Pancreas (tissue), 10 donors: ENCODE measurements around the gene TM4SF20. TPM values are rescaled to one million over a fixed set of nuclear protein-coding genes. Genes with fewer than 3 reads are reported as not detected.
A peak's percentile ranks its signal among the peaks of the same experiment; 100 is the strongest.

Experiments
- ATAC-seq, 4 donors: fragments of 200-7000 bp; cut with Tn5 transposase; one replicate each; pipeline versions ENCODE4 v1.8.0 to v1.9.1; 2020; ENCODE audit warnings: mild to moderate bottlenecking in 4 of 4, moderate library complexity in 4 of 4
- DNase-seq, 6 donors: peaks; one replicate each; pipeline ENCODE4 v3.0.0-alpha.2; 2020
- FAIRE-seq: peaks from 2 replicates; lab custom pipeline; 2012; peaks lifted over from hg19 to GRCh38; lab: Jason Lieb, UNC
- H3K27ac ChIP-seq, 4 donors: fragments of 200-600 bp; sonication (generic); 1 replicate in 3 of 4; 2 replicates in 1 of 4; pipeline versions ENCODE4 v1.5.0 to v1.8.0; 2020
- H3K27me3 ChIP-seq, 4 donors: fragments of 200-600 bp; one replicate each; pipeline ENCODE4 v1.8.0; 2021
- H3K36me3 ChIP-seq, 3 donors: fragments of 200-600 bp; sonication (generic) in 1 of 3; one replicate each; pipeline versions ENCODE4 v1.5.0 to v1.8.0; 2020 to 2021
- H3K4me1 ChIP-seq, 3 donors: fragments of 200-600 bp; one replicate each; pipeline ENCODE4 v1.8.0; 2021
- H3K4me3 ChIP-seq, 4 donors: fragments of 200-600 bp; sonication (generic) in 2 of 4; one replicate each; pipeline versions ENCODE4 v1.5.0 to v1.8.0; 2020 to 2021
- H3K9me3 ChIP-seq, 4 donors: fragments of 200-600 bp; one replicate each; pipeline ENCODE4 v1.8.0; 2021
- WGBS, 2 donors: extraction: QIAGEN DNeasy Blood & Tissue Kit; methylation state at CpG; one replicate each; pipeline ENCODE4 v1.1.7; 2013; 5-methylcytosine and 5-hydroxymethylcytosine counted together
- intact Hi-C, 3 donors: fragments of 100-400 bp; cut with DNase I; formaldehyde crosslinking; loops; one replicate each; pipeline versions ENCODE4 v1.11.1 to v1.14.2; 2022
- polyA plus RNA-seq, 2 donors: library from polyadenylated mRNA; stranded (reverse); fragments of 200-250 nt; gene quantifications; one replicate each; pipeline ENCODE4 v1.2.3, GENCODE V29; 2013
- total RNA-seq, 6 donors: library from RNA; stranded (reverse); fragmentation: NEBNext Ultra II Directional in 4 of 6; extraction: Animal tissue kit (Norgen Biotek cat#: 25700) in 4 of 6; gene quantifications; one replicate each; pipeline versions ENCODE4 v1.2.1 to v1.2.4, GENCODE V29; 2021 to 2023
- TF ChIP-seq, protein P1 (sequence below), 4 donors: fragments of 200-600 bp; sonication (generic) in 3 of 4; IDR thresholded peaks; one replicate each; pipeline versions ENCODE4 v1.5.0 to v1.8.0; 2021; ENCODE audit warnings: antibody characterized with exemption in 4 of 4
- donor health status: healthy with polysubstance abuse.
- donor health status: DM: no; HTN: no; CAD: no; lungs with moderate emphysema.
- donor health status: DM: no; HTN: no; CAD: no.
- donor health status: control.
- donor health status: control.
- donor health status: Bipolar disorder and iron deficiency.
- donor health status: DM: yes; HTN: yes; CAD: no.
- donor health status: DM: no; HTN: no; CAD: no.
- donor health status: DM: no; HTN: no; CAD: no.
- donor health status: DM: yes; HTN: yes; CAD: no.

Gene TM4SF20
- total and polyA plus RNA-seq, 8 donors = not detected

DNA sequence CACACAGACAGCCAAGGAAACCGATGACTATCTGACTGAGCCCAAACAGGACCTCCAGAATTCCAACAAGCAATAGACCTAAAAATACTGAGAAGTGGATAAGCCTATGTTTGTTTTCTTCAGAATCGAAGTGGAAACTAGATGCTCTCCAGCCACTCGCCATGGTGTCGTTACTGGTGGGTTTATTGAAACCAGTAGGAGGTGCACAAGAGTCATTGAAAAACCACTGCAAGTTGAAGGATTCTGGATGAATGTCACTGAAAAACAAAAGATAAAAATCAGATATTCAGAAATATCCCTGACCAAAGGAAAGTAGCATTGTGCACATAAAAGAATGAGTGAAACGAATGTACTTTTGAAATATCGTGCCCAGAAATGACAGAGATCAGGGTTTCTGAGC is 15.3 kb downstream of the TM4SF20 start:
- Histone ChIP-seq H3K27me3 (no peaks in the 10 kb centered on the region), H3K9me3 (no peaks in the 10 kb centered on the region), H3K4me3 (no peak overlapping the region), H3K36me3 (peaks cover 0 to 11% (median 0%) of the 10 kb centered on the region in 3 donors), H3K27ac (no peak overlapping the region), H3K4me1 (peaks cover 0 to 5% (median 4%) of the 10 kb centered on the region in 3 donors)
- ATAC-seq (no peak), DNase-seq (no peak), FAIRE-seq (no peak)
- intact Hi-C loops = no loop called here
- TF ChIP-seq, protein P1, sequence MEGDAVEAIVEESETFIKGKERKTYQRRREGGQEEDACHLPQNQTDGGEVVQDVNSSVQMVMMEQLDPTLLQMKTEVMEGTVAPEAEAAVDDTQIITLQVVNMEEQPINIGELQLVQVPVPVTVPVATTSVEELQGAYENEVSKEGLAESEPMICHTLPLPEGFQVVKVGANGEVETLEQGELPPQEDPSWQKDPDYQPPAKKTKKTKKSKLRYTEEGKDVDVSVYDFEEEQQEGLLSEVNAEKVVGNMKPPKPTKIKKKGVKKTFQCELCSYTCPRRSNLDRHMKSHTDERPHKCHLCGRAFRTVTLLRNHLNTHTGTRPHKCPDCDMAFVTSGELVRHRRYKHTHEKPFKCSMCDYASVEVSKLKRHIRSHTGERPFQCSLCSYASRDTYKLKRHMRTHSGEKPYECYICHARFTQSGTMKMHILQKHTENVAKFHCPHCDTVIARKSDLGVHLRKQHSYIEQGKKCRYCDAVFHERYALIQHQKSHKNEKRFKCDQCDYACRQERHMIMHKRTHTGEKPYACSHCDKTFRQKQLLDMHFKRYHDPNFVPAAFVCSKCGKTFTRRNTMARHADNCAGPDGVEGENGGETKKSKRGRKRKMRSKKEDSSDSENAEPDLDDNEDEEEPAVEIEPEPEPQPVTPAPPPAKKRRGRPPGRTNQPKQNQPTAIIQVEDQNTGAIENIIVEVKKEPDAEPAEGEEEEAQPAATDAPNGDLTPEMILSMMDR (IDR thresholded peaks at IDR 0.05) = no peak
- 91 to 95% methylated on average over 6 of the region's 6 CpGs for WGBS, 2 donors

DNA sequence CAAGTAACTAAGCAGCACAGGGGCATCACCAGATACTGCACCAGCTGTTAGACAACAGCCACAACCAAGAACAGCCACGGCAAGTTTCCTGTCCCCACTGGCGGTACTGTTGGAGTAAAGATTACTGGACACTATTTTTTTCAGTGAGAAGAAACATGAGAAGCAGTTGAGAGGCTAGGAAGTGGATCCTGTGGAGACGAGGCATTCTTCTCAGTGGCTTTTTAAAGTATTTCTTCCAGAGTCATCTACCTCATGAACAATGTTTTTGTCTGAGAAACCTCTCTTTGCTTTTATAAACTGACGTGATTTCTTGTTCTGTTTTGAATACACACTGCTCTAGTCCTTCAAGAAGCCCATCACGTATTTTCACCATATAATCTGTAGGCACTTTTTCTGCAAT is 18.8 kb downstream of the TM4SF20 start:
- TF ChIP-seq, protein P1 (IDR thresholded peaks at IDR 0.05) = no peak
- H3K4me3 ChIP-seq = no peak overlapping the region
- H3K27me3 ChIP-seq = no peaks in the 10 kb centered on the region
- WGBS, 2 donors = 81 to 89% methylated on average over 5 of the region's 5 CpGs
- H3K36me3 ChIP-seq = peaks cover 0 to 44% (median 0%) of the 10 kb centered on the region in 3 donors
- no peak for FAIRE-seq
- DNase-seq = no peak
- no peak overlapping the region for H3K27ac ChIP-seq
- intact Hi-C loops = no loop called here
- no peak for ATAC-seq
- no peaks in the 10 kb centered on the region for H3K4me1 ChIP-seq
- no peaks in the 10 kb centered on the region for H3K9me3 ChIP-seq

DNA sequence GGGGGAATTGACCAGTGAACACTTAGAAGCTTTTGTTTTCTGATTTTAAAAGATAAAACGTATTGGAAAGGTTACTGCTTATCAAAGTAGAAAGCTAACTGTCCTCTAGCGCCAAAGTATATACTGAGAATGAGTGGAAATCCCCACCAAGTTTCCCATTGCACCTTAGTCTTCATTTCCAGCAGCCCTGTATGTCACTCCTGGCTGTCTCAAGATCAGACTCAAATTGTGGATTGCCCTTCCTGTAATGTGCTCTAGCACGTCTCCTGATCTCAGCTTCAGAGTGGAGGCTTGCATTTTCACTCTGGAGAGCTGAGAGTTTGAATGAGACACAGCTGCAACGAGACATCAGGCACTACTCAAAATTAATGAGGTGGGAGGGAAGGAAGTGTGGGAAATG is 27.5 kb downstream of the TM4SF20 start:
- Histone ChIP-seq H3K27me3 (no peaks in the 10 kb centered on the region), H3K4me1 (peaks cover 13 to 16% (median 15%) of the 10 kb centered on the region in 3 donors), H3K4me3 (no peak overlapping the region), H3K9me3 (no peaks in the 10 kb centered on the region), H3K27ac (no peak overlapping the region), H3K36me3 (peaks cover 0 to 13% (median 0%) of the 10 kb centered on the region in 3 donors)
- FAIRE-seq = no peak
- TF ChIP-seq, protein P1 (IDR thresholded peaks at IDR 0.05) = no peak
- DNase-seq = no peak
- intact Hi-C loops = no loop called here
- WGBS, 2 donors = 48 to 60% methylated on average over 4 of the region's 4 CpGs
- no peak for ATAC-seq

DNA sequence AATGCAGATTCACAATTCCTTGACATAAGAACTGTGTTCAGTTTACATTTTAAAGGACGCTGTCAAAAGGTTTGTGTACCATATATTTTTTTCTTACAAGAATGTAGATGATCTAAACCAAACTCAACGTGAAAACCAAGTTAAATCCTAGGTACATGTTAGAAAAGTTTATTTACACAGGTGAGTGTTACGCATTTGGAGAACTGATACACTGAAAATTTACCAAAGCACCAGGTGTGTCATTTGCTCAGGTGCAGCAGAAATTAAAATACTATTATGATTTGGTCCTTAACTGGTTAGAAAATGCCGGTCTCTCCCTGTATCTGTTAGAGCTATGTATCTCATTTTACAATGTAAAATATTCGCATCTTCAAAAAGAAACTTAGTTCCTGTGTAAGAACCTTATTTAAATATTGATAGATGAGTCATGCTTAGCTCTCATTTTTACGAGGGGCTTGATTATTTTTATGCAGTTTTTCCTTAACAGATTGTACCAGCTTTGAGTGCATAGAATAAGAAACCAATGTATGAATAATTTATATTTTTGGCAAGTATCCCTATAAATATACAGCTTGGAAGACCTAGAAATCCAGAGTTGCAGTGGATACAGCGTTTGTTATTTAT is 29.0 kb downstream of the TM4SF20 start:
- no peaks in the 10 kb centered on the region for H3K9me3 ChIP-seq
- ATAC-seq = peak in 3 of 4 donors; percentile 23 to 68 (median 58)
- H3K27ac ChIP-seq = no peak overlapping the region
- H3K4me1 ChIP-seq = peaks cover 13 to 16% (median 15%) of the 10 kb centered on the region in 3 donors
- TF ChIP-seq, protein P1 (IDR thresholded peaks at IDR 0.05) = no peak
- WGBS, 2 donors = 46 to 51% methylated on average over 7 of the region's 7 CpGs
- FAIRE-seq = no peak
- no peaks in the 10 kb centered on the region for H3K27me3 ChIP-seq
- H3K4me3 ChIP-seq = no peak overlapping the region
- intact Hi-C loops = no loop called here
- H3K36me3 ChIP-seq = no peaks in the 10 kb centered on the region
- DNase-seq = no peak

DNA sequence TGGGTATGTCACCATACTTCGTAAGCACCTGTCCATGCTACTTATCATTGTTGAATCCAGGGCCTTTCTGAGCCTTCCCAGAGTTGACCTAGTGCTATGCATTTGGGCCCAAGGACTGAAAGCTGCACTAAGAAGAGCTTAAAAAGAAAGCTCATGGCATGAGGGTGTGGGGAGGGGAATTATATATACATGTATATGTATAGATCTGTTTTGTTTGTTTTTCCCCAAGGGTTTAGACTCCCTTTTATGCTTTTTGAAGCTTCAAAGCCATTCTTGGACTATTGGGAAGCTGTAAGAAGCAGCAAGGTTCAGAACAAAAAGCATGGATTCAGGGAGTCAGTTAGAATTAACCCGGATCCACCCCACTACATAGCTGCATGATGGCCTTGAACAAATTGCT is 30.8 kb downstream of the TM4SF20 start:
- FAIRE-seq = no peak
- H3K27me3 ChIP-seq = no peaks in the 10 kb centered on the region
- TF ChIP-seq, protein P1 (IDR thresholded peaks at IDR 0.05) = no peak
- peaks cover 13 to 16% (median 15%) of the 10 kb centered on the region in 3 donors for H3K4me1 ChIP-seq
- H3K9me3 ChIP-seq = no peaks in the 10 kb centered on the region
- intact Hi-C loops = no loop called here
- no peaks in the 10 kb centered on the region for H3K36me3 ChIP-seq
- no peak for ATAC-seq
- H3K4me3 ChIP-seq = no peak overlapping the region
- no peak for DNase-seq
- WGBS, 2 donors = 93 to 95% methylated on average over 2 of the region's 2 CpGs
- no peak overlapping the region for H3K27ac ChIP-seq
